Suppressor macrophage treated with lipopolysaccharide for 4 hours (primary cell): ENCODE data around the gene LILRA6.
"Not testable (repeated sequence)": the region's sequence is repeated elsewhere in the genome, so short reads cannot be mapped to it uniquely, and the experiment has no call there.

Experiments used
- DNase-seq: peaks from one replicate; pipeline ENCODE4 v3.0.0-alpha.2; 2020

LILRA6 gene

DNA sequence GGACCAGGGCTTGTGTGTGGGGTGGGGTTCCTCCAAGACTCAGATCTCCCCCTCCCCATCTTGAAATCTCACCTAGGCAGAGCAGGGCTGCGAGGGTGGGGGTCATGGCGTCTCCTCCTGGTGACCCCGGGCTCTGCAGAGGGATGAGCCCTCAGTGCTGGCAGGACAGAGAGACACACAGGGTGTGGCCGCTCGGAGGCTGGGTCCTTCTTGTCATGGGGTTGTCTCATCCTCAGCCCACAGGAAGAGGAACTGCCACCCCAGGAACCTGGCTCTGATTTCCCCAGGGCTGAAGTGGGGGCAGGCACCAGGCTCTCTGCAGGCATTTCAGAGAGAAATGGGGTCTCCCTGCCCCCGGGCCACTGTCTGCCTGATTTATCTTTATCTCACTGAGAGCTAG, at the start of gene LILRA6:
Gene LILRA6 (minus strand): TSS at position 145 of the 400 bp plus-strand sequence.
- peak; percentile 55 for DNase-seq

DNA sequence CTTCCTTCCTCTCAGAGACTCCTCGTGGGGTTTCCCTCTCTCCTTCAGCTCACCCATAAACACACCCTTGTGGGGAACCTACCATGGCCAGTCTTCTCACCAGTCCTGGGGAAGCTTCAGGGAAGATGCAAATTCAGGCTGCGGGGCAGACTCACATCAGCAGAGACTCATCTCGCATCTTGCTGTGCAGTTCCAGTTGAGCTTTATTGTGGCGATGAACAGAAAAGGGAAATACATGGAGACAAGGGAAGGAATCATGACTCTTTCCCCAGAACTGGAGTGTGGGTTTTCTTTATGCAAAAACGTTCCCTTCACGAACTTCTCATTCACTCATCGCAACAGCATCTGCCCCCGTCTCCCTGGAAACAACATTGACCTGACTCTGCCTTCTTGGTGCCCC, 46.6 kb upstream of the LILRA6 start:
- DNase-seq: peak; percentile 86

DNA sequence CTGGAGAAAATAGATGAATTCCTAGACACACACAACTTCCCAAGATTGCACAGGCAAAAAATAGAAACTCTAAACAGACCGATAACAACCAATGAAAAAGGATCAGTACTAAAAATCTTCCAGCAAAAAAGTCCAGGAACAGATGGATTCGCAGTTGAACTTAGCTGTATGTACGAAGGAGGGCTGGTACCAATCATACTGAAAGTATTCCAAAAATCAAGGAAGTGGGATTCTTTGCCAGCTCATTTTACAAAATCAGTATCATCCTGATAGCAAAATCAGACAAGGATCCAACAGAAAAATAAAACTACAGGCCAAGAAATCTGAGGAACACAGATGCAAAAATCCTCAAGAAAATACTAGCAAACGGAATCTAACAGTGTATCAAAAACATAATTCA, 44.9 kb upstream of the LILRA6 start:
- DNase-seq: no peak

DNA sequence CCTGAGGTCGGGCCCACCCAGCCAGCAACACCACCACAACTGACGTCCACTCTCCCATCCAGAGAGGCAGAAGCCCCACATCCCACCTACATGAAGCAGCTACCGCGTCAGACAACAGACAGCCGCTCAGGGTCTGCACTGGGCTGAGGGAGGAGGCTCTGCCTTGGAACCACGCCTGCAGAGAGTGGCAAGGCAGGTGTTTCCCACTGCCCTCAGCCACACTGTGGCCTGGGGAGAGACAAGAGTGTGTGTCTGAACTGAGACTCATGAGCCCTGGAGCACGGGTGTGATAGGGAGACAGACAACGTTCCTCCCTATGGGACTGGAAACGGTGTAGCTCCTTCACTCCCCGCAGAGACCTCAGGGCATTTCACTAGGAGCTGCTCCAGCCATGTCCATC, 43.7 kb upstream of the LILRA6 start:
- DNase-seq: not testable (repeated sequence)

DNA sequence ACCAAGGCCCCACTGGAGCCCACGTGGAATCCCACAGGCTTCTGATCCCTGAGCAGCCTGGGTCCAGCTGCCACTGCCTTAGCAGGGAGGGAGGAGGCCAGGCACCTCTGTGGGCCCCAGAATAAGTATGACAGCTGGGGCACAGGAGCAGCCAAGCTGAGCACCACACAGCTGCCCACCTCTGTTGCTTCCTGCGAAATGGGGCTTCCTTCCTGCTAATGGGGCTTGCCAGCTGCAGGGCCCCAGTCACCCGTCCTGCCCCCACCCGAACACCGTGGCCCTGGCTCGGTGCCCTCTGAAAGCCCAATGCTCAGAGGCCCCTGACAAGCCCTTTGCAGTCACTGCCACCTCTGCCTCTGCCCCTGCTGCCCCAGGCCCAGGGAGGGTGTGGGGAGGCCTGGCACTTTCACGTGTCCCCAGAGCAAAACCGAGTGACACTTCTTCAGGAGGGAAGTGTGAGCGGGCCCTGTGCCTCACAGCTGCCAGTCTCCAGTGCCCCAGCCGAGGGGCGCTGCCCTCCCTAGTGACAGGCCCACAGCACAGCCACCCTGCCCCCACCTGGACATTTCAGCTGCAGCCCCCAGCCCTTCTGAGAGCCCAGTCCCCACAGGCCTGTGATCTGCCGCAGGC, 43.0 kb upstream of the LILRA6 start:
- DNase-seq: not testable (repeated sequence)

DNA sequence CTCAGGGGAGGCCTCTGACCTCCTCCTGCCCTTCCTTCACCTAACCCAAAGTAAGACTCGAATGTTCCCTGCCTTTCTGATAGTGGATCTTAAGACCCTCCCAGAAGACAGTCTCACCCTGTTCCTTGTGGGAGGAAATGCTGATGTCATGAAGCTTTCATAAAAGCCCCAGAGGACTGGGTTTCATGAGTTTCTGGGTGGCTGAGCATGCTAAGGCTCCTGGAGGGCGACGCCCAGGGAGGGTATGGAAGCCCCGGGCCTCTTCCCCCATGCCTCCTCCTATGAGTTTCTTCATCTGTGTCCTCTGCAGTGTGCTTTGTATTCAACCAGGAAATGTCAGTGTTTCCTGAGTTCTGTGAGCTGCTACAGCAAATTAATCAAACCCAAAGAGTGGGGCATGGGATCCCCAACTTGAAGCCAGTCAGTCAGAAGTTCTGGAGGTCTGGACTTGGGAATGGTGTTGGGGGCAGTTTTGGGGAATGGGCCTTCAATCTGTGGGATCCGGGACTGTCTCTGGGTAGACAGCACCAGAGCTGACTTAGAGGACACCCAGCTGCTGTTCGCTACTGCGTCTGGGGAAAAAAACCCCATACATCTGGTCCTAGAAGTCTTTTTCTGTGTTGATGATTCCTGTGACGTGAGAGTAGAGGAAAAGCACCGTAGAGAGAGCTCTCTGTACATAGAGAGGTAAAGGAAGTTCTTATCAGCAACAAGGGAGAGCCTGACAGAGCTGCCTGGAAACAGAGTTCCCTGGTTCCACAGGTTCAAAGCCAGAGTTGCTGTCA, 40.3 kb upstream of the LILRA6 start:
- peak; percentile 83 for DNase-seq

DNA sequence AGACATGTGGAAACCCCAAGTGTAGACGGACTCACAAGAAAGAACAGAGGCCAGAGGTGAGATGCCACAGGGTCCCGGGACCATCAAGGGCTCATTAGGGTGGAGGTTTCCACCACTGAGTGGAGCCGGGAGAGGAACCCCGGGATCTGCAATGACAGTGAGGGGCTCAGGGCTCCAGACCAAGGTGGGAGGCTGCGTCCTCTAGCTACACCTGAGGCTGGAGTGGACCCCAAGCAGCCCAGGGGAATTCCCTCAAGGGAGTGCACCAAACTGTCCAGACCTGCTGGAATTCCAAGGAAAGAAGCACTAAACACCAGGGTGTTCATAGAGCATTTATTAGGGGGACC, 39.1 kb upstream of the LILRA6 start:
- not testable (repeated sequence) for DNase-seq

DNA sequence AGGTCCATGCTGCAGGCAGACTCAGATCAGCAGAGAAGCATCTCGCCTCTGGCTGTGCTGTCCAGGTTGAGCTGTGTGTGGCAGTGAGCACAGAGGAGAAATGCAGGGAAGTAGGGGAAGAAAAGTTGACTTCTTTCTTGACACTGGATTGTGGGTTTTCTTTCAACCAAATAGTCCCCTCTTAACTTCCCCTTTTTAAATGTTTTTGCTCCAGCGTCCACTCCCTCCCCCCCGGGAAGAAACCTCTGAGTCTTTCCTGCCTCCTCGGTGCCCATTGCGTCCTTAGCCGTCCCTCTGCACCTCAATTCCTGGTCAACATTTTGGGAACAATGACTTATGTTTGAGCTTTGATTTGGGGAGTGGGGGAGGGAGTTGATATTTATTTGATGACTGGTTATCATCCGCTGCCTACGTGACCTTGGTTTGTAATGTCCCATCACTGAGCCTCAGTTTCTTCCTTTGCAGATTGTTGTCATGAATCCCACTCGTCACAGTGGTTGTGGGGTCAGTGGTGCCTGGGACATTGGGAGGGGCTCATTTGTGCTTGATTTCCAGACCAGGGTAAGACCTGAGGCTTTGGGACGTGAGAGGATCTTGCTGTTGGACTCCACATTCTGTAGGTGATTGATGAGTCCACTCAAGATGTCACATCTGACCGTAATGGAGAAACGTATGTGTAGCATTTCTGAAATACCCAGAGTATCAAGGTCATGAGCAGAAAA, 38.6 kb upstream of the LILRA6 start, which contains the start of gene LILRB2:
Gene LILRB2 (minus strand): TSS at position 104 of the 722 bp plus-strand sequence. CDS start 614 bp downstream, outside the sequence.
- DNase-seq: peak; percentile 85

DNA sequence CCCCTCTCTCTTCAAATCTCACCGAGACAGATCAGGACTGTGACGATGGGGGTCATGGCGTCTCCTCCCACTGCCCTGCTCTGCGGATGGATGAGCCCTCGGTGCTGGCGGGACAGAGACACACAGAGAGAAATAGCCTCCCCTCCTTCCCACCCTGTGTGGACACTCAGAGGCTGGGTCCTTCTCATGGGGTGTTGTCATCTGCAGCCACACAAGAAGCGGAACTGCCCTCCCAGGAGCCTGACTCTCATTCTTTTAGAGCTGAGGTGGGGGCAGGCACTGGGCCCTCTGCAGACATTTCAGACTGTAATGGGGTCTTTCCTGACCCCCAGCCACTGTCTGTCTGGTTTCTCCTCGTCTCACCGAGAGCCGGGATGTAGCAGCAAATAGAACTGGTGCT, 37.9 kb upstream of the LILRA6 start:
- peak; percentile 81 for DNase-seq

DNA sequence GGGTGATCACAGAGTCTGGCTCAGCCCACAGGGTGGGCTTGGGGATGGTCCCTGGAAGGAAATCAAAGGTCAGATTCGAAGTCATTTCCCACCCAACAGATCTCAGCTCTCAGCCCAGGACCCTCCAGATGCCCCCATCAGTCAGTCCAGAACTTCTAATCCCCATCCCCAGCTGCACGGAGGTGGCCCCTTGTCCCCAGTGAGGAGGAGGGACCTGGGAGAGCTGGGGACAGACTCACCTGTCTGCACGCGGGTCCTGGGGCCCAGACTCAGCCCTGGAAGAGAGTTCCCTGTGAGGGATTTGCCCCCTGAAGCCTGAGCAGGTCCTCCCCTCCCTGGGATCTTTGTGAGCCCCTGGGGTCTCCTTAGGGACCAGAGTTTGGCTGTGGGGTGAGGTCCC, 37.4 kb upstream of the LILRA6 start:
- not testable (repeated sequence) for DNase-seq

DNA sequence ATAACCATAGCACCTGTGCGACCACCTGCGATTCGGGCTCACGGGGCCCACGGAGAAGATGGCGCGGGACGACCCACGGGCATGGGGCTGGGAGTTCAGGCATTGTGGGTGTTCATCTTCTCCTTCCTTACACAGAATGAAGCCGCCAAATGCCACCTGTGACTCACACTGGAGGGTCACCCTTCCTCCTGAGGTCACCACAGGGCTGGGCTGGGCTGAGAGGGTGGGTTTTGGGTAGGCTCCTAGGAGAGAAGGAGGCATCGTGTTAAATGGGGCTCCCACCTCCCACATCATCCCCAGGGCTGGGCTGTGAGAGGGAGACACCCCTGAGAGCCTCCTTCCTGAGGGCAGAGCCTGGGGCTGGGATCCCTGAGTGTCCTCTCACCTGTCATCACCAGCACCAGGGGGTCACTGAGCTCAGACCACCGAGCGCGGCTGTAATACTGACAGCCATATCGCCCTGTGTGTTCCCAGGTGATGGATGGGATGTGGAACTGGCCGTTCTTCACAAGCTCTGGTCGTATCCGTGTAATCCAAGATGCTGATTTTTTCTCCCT, 36.9 kb upstream of the LILRA6 start:
- DNase-seq: peak; percentile 73

DNA sequence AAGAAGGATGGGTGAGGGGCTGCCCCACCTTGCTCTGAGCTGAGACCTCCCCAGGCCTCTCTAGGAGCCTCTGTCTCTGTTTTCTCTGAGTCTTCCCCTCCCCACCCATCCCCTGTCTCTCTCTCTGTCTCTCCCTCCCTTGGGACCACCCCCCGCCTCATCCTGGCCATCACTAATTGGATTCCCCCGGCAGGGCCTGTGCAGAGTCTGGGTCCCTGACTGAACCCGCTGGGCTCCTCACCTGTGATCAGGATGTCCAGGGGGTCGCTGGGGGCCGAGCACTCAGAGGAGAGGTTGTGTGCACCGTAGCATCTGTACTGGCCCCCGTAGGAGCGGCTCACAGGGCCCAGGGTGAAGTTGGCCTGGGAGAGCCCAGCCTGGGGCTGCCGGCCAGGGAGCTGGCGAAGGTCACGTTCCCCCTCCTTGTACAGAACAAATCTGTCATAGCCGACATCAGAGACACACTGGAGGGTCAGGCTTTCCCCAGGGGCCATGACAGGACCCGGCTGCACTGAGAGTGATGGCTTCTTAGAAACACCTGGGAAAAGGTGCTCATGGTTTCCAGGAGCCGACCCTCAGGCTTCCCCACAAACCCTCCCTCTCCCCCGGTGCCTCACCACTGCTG, 36.1 kb upstream of the LILRA6 start:
- DNase-seq: not testable (repeated sequence)

DNA sequence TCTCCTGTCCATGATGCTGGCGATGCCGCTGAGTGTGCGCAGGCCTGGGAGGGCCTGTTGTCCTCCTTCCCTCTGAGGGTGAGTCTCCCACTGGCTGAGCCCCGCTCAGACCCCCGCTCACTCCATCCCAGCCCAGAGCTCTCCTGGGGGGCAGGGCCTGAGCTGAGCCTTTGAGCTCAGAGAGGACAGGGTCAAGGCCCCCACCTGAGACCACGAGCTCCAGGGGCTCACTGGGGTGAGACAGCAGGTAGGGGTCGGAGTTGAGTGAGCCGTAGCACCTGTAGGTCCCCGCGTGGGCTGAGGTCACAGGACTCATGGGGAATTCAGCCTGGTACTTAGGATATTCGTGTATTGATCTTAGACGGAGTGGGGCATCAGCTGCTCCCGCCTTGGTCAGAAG, 35.5 kb upstream of the LILRA6 start:
- DNase-seq: not testable (repeated sequence)

DNA sequence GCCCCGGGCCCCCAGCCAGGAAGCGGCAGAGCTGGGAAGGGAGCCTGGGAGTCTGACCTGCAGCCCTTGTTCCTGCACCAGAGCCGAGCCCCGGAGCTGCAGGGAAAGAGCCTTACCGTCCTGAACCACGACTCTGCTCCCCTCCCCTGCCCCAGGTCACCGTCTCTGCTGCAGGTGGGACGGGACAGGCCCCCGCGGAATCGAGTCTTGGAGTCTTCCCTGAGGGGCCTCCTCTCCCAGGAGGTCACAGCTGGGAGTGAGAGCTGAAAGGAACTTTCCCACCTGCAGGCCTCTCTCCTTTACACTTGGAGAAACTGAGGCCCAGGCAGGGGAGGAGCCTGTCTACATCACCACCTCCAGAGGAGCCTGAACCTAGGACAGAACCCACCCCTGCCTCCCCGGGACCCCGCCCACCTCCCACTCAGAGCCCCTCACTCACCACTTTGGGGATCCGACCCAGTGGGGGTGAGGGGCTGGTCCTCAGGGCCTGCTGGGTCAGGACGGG, 34.6 kb upstream of the LILRA6 start:
- DNase-seq: not testable (repeated sequence)

DNA sequence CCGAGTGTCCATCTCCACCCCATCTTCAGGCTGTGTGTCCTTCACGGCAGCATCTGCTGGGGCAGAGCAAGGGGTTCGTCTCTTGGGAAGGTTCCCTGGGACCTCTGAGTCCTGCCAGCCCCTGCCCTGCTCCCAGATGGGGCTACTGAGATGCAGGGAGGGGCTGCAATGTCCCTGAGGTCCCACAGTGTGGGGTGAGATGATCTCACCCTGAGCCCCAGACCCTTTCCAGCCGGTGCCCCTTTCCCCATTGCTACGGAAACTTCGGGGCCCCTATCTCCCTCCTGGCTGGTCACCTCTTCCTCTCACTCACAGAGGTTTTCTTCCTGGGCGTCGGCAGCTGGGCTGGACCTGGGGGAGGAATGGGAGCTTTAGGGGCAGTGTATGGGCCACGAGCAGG, 33.4 kb upstream of the LILRA6 start:
- no peak for DNase-seq

DNA sequence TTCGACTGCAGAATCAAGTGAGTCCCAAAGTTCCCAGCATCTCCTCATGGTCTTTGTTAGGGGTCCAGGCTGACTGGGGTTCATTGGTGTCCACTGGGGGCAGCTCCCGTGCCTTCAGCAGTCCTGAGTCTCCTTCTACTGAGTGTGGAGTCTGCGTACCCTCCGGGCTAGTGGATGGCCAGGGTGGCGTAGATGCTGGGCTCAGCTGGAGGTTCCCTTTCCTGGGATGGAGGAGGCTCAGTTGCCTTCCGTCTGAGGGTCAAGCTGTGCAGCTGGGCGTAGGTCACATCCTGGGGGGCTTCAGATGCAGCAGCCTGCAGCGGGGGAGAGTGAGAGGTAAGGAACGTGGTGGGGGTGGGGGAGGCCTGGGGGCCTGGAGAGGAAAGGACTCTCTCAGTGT, 31.9 kb upstream of the LILRA6 start:
- not testable (repeated sequence) for DNase-seq

DNA sequence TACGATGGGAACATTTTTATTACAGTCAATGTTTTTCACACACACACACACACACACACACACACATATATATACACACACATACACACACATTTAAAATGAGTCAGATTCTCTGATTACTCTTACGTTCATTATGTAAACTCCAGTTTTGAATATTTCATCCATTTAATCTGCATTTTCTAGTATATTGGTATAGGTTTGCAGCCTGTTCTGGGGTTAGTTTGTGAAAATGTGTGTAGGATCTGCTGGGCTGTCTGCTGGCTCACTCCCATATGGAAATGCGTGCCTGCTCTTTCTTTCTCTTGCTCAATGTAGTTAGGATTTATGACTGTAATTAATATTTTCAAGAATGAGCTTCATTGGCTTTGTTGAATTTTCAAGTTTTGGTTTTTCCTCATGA, 31.2 kb upstream of the LILRA6 start:
- peak; percentile 29 for DNase-seq

DNA sequence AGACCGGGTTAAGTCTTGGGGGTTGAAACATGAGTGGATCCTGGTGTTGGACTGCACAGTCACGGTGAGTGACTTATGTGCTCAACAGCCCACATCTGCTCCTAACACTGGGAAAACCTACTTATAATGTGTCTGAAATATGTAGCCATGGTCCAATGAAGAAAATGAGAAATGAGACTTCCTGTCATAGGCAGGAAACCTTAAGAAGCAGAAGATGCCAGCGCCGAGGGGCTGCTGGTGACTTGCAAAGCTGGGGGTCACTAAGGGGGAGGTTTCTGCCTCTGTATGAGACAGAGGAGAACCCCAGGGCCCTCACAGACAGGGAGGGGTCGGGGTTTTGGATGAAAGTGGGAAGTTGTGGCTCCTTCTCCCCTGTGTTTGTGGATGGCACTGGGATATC, 29.6 kb upstream of the LILRA6 start:
- DNase-seq: peak; percentile 78

DNA sequence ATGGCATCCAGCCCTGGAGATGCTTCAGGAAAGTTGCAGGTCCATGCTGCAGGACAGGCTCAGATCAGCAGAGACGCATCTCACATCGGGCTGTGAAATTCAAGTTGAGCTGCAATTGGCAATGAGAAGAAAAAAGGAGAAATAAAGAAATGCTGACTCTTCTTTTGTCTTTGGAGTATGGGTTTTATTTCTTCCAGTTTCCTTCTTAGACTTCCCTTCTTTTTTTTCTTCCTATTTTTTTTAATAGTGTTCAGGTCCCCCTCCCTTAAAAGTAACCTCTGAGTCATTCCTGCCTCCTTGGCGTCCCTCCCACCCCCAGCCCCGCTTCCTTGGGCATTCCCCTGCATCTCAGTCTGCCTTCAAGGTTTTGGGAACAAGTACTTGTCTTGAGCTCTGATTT, 29.0 kb upstream of the LILRA6 start:
- DNase-seq: peak; percentile 93

DNA sequence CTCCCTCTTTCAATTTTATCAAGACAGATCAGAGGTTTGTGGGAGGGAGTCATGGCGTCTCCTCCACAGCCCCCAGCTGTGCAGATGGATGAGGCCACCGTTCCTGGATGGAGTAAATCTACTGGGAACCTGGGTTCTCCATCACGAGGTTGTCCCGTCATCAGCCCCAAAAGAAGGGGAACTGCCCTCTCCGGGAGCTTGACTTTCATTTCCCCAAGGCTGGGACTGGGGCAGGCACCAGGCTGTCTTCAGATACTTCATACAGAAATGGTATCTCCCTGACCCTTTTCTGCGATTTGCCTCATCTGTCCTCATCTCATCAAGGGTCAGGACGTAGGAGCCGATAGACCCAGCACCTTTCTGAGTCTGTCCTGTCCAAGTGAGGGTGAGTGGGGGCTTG, 28.5 kb upstream of the LILRA6 start:
- peak; percentile 97 for DNase-seq

DNA sequence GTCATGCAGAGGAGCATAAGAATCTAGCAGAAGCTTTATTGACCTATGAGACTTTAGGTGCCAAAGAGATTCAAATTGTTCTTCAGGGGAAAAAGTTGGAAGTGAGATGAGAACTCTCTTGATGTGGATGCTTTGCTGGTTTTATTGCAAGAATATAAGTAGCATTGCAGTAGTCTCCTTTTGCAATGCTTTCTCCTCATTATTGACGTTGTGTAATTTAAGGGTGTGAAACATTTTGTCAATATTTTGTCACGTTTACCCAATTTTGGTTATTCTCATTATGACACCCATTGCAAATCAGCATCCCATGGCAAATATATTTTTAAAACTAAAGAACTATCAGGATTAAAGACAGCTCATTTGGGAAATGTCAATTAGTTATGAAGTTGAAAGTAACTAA, 26.3 kb upstream of the LILRA6 start:
- DNase-seq: peak; percentile 76

DNA sequence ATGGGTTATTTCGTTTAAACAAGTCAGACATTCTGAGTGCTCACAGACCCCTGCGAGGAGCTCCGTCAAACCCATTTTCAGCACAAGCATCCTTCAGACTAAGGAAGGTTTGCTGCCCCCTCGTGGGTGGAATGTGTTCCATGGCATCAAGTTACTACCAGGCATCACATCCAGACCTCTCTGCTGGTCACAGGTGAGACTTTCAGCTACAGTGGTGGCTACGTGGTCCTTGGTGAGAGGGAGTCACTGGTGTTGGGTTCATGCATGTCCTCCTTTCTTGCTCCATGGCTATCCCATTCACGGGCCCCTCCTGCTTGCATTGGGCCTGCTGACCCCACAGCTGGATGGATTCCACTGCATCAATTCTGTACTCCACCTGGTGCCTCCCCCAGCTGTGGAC, 23.5 kb upstream of the LILRA6 start:
- peak; percentile 86 for DNase-seq

DNA sequence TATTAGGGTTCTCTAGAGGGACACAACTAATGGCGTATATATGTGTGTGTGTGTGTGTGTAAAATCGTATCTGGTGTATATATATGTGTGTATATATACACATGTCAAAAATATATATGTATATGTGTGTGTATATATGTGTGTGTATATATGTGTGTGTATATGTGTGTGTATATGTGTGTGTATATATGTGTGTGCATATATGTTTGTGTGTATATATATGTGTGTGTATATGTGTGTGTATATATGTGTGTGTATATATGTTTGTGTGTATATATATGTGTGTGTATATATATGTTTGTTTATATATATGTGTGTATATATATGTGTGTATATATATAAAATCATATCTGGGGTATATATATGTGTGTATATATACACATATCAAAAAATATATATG, 19.9 kb upstream of the LILRA6 start:
- DNase-seq: no peak
